T-helper 1 cell treated with Interleukin-12 subunit alpha and Interleukin-12 subunit beta and Interleukin-4 antibody, amounts not matched to agents 30 μg/mL and 1 μg/mL, for 36 hours (primary cell): ENCODE measurements around the gene ZNF714.

ENCODE experiments used
- H3K27ac Mint-ChIP-seq: one replicate; pipeline ENCODE4 v1.8.0; 2021; ENCODE audit warnings: mild to moderate bottlenecking, mixed read lengths
- H3K27me3 Mint-ChIP-seq: one replicate; pipeline ENCODE4 v1.8.0; 2021; ENCODE audit warnings: low read depth, mixed read lengths
- H3K36me3 Mint-ChIP-seq: one replicate; pipeline ENCODE4 v1.8.0; 2021; ENCODE audit warnings: low read depth, mixed read lengths
- H3K4me1 Mint-ChIP-seq: one replicate; pipeline ENCODE4 v1.8.0; 2021; ENCODE audit warnings: low read depth, mixed read lengths
- H3K4me3 Mint-ChIP-seq: one replicate; pipeline ENCODE4 v1.8.0; 2021; ENCODE audit warnings: mild to moderate bottlenecking, moderate library complexity, mixed read lengths
- H3K9me3 Mint-ChIP-seq: one replicate; pipeline ENCODE4 v1.8.0; 2021; ENCODE audit warnings: mixed read lengths

ZNF714 gene

DNA sequence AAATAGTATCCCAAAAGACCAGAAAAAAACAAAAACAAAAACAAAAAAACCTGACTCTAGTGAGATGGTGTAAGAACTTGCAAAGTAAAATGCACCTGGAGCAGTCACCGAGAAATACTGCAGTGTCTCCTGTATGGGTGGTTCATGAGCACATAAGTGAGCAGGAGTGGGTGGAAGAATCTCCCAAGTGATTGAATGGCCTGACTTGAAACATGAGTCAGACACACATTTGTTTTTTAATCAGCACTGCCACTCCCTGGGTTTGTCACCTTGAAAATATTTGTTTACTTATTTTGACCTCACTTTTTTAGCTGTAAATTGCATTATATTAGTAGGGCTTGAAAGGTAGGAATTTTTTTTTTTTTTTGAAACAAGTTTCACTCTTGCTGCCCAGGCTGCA lies 61.9 kb downstream of the ZNF714 start:
- Mint-ChIP-seq H3K27me3 (no peaks in the 10 kb centered on the region), H3K36me3 (peaks cover 66% of the 10 kb centered on the region), H3K4me3 (no peak overlapping the region), H3K27ac (no peak overlapping the region), H3K9me3 (peaks cover 19% of the 10 kb centered on the region), H3K4me1 (peaks cover 20% of the 10 kb centered on the region)

DNA sequence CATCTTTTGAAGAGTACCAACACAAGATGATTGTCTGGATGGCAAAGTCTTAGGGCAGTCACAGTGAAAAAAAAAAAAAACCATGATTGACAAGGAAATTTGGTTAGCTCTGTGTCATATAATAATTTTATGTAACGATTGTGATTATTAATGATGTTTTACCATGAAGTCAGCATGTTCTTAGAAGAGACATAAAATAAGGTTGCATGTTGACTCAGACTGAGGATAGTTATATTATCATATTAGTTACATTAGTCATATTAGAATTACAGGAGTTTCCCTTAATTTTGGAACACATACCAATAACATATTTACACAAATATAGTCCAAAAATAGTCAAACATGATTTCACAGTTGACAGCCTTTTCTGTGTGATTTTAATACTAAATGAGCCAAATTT lies 65.5 kb downstream of the ZNF714 start:
- Mint-ChIP-seq H3K4me1 (peaks cover 14% of the 10 kb centered on the region), H3K27ac (no peak overlapping the region), H3K4me3 (no peak overlapping the region), H3K9me3 (peaks cover 41% of the 10 kb centered on the region), H3K27me3 (no peaks in the 10 kb centered on the region), H3K36me3 (peaks cover 92% of the 10 kb centered on the region)

DNA sequence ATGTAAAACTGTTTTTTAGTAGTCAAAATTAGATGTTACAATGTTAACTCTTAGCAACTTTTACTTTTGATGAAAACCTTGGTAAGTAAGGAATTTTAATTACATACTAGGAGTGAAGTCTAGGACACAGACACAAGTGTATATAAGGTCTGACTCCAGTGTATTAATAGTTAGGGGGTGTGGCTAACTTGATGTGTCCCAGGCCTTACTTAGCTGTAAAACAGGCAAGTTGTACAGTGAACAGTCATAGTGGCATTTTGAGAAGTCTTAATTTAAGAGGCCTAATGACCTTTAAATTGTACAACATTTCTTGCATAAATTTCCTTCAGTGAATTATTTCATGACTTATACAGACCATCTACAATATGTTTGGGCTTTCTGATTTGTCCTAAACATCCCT lies 66.7 kb downstream of the ZNF714 start:
- peaks cover 4% of the 10 kb centered on the region for H3K4me1 Mint-ChIP-seq
- no peak overlapping the region for H3K4me3 Mint-ChIP-seq
- H3K36me3 Mint-ChIP-seq, result peaks cover 94% of the 10 kb centered on the region
- no peaks in the 10 kb centered on the region for H3K27me3 Mint-ChIP-seq
- H3K27ac Mint-ChIP-seq, result no peak overlapping the region
- H3K9me3 Mint-ChIP-seq, result peaks cover 52% of the 10 kb centered on the region

DNA sequence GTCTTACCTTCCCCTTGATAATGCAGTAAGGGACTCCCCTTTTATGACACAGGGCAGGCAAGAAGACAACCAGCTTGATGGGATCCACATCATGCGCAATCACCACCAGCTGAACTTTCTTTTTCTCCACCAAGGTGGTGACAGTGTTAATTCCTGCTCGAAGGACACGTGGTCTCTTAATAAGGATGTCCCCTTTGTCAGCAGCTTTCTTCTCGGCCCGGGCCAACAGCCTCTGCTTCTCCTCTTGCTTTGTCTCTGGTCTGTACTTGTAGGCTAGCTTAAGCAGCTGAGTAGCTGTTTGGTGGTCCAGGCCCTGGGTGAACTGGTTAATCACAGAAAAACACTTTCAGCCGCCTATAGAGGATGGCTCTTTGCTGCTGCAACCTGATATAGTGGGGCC lies 67.9 kb downstream of the ZNF714 start:
- no peak overlapping the region for H3K27ac Mint-ChIP-seq
- peaks cover 48% of the 10 kb centered on the region for H3K9me3 Mint-ChIP-seq
- peaks cover 3% of the 10 kb centered on the region for H3K4me1 Mint-ChIP-seq
- no peak overlapping the region for H3K4me3 Mint-ChIP-seq
- no peaks in the 10 kb centered on the region for H3K27me3 Mint-ChIP-seq
- peaks cover 85% of the 10 kb centered on the region for H3K36me3 Mint-ChIP-seq

DNA sequence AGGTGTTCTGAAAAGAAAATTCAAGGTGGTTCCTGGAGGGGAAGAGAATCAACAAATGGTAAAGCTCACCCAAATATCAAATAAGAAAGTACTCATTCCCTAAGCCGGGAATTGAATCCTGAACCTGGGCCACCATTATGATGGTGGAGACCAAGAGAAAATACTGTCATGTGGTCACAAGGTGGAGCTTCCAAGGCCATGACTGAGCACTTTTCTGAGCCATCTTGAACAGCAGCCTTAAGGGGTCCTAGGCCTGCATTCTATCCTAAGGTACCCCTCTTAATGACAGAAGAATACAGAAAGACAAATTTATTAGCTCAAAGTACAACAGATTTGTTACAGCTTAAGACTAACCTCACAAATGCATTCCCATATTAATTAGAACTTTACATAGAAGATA lies 69.5 kb downstream of the ZNF714 start:
- no peak overlapping the region for H3K27ac Mint-ChIP-seq
- H3K4me1 Mint-ChIP-seq, result no peaks in the 10 kb centered on the region
- H3K27me3 Mint-ChIP-seq, result no peaks in the 10 kb centered on the region
- H3K4me3 Mint-ChIP-seq, result no peak overlapping the region
- H3K9me3 Mint-ChIP-seq, result peaks cover 52% of the 10 kb centered on the region
- H3K36me3 Mint-ChIP-seq, result peaks cover 83% of the 10 kb centered on the region

DNA sequence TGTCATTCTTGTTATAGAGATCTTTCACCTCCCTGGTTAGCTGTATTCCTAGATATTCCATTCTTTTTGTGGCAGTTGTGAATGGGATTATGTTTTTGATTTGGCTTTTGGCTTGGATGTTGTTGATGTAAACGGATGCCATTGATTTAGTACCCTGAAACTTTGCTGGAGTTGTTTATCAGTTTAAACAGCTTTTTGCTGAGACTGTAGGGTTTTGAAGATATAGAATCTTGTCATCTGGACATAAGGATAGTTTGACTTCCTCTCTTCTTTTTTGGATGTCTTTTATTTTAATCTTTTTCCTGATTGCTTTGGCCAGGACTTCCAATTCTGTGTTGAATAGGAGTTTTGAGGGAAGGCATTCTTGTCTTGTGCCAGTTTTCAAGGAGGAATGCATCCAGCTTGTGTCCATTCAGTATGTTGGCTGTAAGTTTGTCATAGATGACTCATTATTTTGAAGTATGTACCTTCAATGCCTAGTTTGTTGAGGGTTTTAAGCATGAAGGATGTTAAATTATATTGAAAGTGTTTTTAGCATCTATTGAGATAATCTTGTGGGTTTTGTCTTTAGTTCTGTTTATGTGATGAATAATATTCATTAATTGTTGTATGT lies 76.6 kb downstream of the ZNF714 start:
- peaks cover 45% of the 10 kb centered on the region for H3K9me3 Mint-ChIP-seq
- peaks cover 63% of the 10 kb centered on the region for H3K36me3 Mint-ChIP-seq
- no peak overlapping the region for H3K4me3 Mint-ChIP-seq
- H3K27me3 Mint-ChIP-seq, result no peaks in the 10 kb centered on the region
- H3K4me1 Mint-ChIP-seq, result no peaks in the 10 kb centered on the region
- no peak overlapping the region for H3K27ac Mint-ChIP-seq

DNA sequence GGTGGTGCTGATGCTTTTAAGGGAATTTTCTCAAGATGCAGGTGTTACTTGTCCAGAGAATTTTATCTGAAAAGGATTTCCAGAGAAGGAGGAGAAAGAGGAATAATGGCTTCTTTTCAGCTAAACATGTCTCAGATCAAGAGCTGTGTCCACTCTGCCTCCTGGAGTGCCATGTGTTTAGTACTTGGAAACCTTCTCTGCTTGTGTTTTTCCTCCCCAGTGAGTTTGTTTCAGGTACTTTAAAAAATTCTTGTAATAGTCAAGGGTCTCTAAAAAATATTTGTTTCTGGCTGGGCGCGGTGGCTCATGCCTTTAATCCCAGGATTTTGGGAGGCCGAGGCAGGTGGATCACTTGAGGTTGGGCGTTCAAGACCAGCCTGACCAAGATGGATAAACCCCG lies 82.5 kb downstream of the ZNF714 start:
- Mint-ChIP-seq H3K9me3 (peaks cover 21% of the 10 kb centered on the region), H3K36me3 (peaks cover 68% of the 10 kb centered on the region), H3K27ac (no peak overlapping the region), H3K4me3 (no peak overlapping the region), H3K4me1 (no peaks in the 10 kb centered on the region), H3K27me3 (no peaks in the 10 kb centered on the region)

DNA sequence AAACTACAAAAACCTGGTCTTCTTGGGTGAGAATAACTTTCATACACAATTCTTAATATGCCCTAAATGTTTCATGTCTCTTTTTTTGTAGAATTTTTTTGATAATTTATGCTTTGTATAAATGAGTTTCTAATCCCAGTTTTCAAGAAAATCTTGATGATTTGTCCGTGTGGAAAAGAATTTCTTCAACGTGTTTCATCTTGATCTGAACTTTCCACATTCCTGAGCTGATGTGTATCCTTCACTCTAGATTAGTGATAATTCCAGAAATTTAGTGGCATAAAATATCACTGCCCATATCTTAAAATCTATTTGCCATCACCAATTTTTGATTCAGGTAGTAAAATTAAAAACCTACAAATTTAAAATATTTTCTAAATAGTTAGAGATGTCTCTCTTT lies 84.4 kb downstream of the ZNF714 start:
- peaks cover 69% of the 10 kb centered on the region for H3K36me3 Mint-ChIP-seq

More for the DNA sequence above, 84.4 kb downstream of the ZNF714 start:
- Mint-ChIP-seq H3K9me3 (peaks cover 20% of the 10 kb centered on the region), H3K27me3 (no peaks in the 10 kb centered on the region), H3K4me1 (no peaks in the 10 kb centered on the region), H3K27ac (no peak overlapping the region), H3K4me3 (no peak overlapping the region)
